ENCODE results near the gene WDR90.

- TF ChIP-seq EZH2 (IDR thresholded peaks at IDR 0.05; ENCODE audit: insufficient read depth, poor library complexity, severe bottlenecking) (no peak), EZH2phosphoT487 (IDR thresholded peaks at IDR 0.05; ENCODE audit: insufficient read depth, low read depth) (no peak)
Observed at GRCh38 chr16:631808-632358, 17.3 kb upstream of the WDR90 start.

Data from GM23248 (cell line).